PC-9 (cell line): ENCODE data around the gene ANKRD61.

ENCODE experiments used
- EZH2 ChIP-seq: fragments of 200-600 bp; sonication (generic); IDR thresholded peaks from 2 replicates; pipeline ENCODE4 v1.8.0; 2017; ENCODE audit warnings: antibody characterized with exemption, low read depth
- TF ChIP-seq, protein P1 (sequence below): fragments of 200-600 bp; sonication (generic); conservative IDR thresholded peaks from 2 replicates; pipeline ENCODE4 v1.6.1; 2017; ENCODE audit warnings: mixed run types, antibody characterized with exemption, mild to moderate bottlenecking, moderate library complexity

DNA sequence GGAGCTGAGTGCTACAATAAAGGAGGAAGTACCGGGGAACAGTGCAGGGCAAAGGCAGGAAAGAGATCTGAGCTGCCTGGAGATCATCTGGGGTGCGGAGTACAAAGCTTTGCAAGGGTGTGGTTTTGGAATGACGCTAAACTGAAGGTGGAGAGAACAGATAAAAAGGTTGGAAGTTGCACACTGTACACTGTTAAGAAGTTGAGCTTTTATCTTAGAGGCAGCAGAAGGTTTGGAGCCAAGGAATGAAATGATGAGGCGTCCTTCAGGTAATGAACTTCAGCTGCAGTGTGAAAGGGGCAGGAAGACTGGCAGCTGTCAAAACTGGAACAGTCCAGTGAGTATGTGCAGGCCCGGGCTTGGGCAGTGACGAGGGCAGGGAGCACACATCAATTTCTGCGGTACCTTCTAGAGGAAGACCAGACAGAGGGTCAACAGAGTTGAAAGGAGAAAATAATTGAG, 7.2 kb upstream of the ANKRD61 start:
- TF ChIP-seq, protein P1, sequence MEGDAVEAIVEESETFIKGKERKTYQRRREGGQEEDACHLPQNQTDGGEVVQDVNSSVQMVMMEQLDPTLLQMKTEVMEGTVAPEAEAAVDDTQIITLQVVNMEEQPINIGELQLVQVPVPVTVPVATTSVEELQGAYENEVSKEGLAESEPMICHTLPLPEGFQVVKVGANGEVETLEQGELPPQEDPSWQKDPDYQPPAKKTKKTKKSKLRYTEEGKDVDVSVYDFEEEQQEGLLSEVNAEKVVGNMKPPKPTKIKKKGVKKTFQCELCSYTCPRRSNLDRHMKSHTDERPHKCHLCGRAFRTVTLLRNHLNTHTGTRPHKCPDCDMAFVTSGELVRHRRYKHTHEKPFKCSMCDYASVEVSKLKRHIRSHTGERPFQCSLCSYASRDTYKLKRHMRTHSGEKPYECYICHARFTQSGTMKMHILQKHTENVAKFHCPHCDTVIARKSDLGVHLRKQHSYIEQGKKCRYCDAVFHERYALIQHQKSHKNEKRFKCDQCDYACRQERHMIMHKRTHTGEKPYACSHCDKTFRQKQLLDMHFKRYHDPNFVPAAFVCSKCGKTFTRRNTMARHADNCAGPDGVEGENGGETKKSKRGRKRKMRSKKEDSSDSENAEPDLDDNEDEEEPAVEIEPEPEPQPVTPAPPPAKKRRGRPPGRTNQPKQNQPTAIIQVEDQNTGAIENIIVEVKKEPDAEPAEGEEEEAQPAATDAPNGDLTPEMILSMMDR: no peak
- no peak for TF ChIP-seq EZH2
